Coronary artery (tissue), 2 donors: ENCODE measurements around the gene PKD1.

Experiments used
- DNase-seq: peaks from one replicate; pipeline ENCODE4 v3.0.0-alpha.2; 2017; ENCODE audit warnings: low spot score
- H3K27ac ChIP-seq, 2 donors: fragments of 200-600 bp; sonication (generic); one replicate each; pipeline ENCODE4 v1.5.1; 2016 to 2019
- H3K4me3 ChIP-seq: fragments of 200-600 bp; sonication (generic); 2 replicates; pipeline ENCODE4 v1.5.1; 2016; ENCODE audit warnings: mild to moderate bottlenecking, moderate library complexity
- TF ChIP-seq, protein P1 (sequence below): fragments of 200-600 bp; sonication (generic); IDR thresholded peaks from one replicate; pipeline ENCODE4 v1.5.1; 2019; ENCODE audit warnings: antibody characterized with exemption

Gene PKD1

DNA sequence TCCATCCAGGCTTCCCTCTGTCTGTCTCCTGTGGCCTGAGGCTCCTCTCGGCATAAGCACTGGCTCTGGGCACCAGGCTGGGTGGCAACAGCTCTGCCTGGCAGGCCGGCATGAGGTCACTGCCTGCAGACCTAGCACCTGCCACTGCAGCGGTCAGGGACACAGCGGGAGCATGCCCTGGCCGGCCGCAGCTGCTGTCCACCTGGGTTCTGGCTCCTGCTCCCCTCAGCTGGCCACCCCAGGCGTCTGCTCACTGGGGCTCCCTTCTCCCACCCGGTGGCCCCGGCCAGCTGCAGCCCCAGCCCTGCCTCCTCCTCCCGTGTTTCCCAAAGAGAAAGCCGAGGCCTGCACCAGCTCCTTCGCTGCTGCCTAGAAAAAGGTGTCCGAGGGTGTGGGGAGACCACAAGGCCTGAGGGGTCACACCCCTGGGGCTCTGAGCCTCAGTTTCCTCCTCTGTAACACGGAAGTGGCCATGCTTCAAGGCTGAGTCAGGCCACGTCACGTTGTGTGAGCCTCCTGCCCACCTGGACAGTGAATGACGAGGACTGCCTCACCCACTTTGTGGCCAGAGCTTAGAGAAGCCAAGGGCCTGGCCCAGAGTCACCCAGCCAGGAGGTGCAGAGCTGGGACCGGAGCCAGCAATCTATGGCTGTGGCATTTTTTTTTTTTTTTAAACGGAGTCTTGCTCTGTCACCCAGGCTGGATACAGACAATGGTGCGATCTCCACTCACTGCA lies 94.7 kb downstream of the PKD1 start:
- no peak for DNase-seq
- peak overlapping the region in 1 of 2 donors; percentile 97 for H3K27ac ChIP-seq
- no peak overlapping the region for H3K4me3 ChIP-seq

GRCh38 chr16:2040041-2040786 lies 95.5 kb downstream of the PKD1 start:
- DNase-seq: no peak
- Histone ChIP-seq H3K27ac (peak overlapping the region in 1 of 2 donors; percentile 97), H3K4me3 (no peak overlapping the region)
- TF ChIP-seq, protein P1, sequence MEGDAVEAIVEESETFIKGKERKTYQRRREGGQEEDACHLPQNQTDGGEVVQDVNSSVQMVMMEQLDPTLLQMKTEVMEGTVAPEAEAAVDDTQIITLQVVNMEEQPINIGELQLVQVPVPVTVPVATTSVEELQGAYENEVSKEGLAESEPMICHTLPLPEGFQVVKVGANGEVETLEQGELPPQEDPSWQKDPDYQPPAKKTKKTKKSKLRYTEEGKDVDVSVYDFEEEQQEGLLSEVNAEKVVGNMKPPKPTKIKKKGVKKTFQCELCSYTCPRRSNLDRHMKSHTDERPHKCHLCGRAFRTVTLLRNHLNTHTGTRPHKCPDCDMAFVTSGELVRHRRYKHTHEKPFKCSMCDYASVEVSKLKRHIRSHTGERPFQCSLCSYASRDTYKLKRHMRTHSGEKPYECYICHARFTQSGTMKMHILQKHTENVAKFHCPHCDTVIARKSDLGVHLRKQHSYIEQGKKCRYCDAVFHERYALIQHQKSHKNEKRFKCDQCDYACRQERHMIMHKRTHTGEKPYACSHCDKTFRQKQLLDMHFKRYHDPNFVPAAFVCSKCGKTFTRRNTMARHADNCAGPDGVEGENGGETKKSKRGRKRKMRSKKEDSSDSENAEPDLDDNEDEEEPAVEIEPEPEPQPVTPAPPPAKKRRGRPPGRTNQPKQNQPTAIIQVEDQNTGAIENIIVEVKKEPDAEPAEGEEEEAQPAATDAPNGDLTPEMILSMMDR: no peak

More for the DNA sequence above, 94.7 kb downstream of the PKD1 start:
- TF ChIP-seq, protein P1: no peak

DNA sequence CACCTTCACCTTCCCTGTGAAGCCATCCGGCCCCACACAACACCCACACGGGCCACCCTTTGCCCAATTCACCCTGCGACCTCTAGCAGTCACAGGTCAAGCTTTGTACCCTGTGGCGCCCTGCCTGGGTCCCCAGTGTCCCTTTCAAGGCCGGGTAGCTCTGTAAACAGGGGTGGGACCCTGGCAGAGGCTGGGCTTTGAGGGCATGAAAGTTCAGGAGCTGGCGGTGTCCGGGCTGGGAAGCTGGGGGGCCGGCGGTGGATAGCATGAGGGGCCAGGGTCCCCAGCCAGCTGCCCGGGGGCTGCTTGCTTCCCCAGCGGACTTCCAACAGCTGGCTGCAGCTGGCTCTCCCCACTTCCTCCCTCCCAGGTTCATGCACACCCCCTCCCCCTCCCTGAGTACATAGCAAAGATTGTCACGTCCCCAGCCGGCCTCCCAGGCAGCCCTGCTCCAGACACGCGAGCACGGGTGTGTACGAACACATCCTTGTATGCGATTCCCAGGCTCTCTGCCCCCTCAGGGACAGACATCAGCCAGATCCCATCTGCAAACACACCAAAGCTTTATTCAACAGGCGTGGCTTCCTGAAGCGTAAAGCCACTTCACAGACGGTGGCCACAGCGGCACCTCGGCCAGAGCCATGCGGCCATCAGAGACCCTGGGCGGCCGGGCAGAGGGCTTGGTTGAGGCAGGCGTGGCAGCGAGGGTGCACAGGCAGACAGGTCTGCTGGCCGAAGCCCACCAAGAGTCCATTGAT lies 96.2 kb downstream of the PKD1 start:
- Histone ChIP-seq H3K4me3 (peak overlapping the region; percentile 15), H3K27ac (peak overlapping the region; percentile 38 to 97)
- TF ChIP-seq, protein P1: no peak
- DNase-seq: no peak
